ENCODE measurements around the gene ANKRD33.

ANKRD33 gene

DNA sequence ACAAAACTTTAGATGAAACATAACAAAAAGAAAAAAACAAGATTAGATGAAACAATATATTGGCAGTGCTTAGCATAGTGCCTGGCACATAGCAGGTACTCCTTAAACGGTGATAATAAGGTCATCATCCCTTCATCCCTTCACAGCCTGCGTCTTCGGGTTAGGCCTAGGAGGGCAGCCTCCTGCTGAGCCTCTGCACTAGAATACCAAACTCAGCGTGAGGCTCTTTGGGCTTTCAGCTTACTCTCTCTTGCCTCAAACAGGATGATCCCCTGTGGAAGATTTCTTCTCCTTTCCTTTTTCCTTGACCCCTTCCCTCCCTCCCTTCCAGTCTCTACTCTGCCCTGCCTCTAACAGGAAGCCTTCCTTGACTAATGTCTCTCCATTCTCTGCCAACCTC, 25.0 kb upstream of the ANKRD33 start:
- no peak for DNase-seq (ENCODE audit: low read depth)

DNA sequence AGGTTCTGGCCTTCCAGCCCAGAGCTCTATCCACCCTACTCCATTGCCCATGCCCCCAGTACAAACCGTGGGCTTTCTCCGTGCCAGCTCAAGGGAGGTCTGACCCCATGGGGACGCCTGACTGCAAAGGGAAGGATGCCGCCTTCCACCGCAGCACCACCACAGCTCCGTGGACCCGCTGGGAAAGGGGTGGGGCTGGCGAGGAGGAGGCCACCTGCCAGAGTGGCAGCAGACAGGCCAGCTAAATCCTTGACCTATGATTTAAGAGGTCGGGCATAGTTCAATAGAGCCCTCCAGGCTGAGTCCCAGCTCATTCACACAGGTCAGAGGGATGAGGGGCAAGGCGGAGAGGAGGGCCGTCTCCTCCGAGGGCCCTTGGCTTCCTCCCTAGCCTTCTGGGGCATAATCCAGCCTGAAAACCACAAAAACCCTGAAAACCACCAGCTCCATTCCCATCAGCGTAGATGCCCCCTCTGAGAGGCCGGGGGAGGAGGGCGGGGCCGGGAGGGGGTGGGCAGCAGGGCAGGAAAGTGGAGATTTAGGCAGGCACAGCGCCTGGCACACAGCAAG, 24.5 kb upstream of the ANKRD33 start:
- DNase-seq (ENCODE audit: low read depth): no peak

- DNase-seq (ENCODE audit: low read depth): no peak
Observed at GRCh38 chr12:51863933-51864832, 23.7 kb upstream of the ANKRD33 start.

DNA sequence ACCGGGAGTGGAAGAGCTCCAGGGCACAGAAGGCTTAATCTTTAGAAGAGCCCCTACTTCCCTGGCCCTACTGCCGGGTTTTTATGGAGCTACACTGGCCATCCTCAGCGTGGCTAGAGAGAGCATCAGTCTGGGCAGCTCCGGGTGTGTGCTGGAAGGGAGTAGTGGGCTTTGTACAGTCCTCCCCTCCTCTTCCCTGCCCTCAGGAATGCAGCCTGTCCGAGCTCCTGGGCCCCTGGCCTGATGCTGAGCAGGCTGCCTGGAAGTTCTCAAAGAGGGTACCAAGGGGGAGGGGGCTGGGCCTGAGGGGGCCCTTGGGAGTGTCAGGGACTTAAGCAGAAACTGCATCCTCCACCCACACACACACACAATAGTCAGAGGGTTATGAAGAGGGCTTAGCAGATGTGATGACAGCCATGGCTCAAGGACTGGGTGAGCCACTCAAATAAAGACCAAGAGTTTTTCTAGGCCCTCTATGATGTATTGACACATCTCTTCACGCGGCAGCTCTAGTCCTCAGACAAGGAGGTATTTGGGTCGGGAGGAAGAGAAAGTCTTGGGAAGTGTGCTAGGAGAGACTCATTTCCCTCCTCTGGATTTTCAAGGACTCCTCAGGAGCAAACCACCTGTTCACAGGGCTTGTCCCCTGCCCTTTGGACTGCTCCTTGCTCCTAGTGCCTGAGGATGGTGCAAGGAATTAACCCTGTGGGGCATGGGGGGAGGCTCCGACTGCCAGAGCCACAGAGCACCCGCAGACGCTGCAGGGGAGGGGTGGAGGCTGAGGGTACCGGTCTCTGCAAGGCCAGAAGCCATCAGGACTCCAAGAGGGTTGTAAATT, 22.9 kb upstream of the ANKRD33 start:
- no peak for DNase-seq (ENCODE audit: low read depth)

GRCh38 chr12:51865757-51866270, 22.1 kb upstream of the ANKRD33 start:
- DNase-seq (ENCODE audit: low read depth): no peak

- no peak for DNase-seq (ENCODE audit: low read depth)
Observed at GRCh38 chr12:51866324-51866723, 21.6 kb upstream of the ANKRD33 start.

DNA sequence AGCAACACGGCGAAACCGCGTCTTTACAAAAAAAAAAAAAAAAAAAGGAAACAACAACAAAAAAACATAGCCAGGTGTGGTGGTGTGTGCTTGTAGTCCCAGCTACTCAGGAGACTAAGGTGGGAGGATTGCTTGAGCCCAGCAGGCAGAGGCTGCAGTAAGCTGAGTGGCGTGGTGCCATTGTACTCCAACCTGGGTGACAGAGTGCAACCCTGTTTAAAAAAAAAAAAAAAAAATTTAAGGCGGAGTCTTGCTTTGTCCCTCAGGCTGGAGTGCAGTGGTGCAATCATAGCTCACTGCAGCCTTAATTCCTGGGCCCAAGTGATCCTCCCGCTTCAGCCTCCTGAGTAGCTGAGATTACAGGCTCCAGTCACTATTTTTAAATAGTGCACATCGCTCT, 21.1 kb upstream of the ANKRD33 start:
- DNase-seq (ENCODE audit: low read depth): no peak

DNA sequence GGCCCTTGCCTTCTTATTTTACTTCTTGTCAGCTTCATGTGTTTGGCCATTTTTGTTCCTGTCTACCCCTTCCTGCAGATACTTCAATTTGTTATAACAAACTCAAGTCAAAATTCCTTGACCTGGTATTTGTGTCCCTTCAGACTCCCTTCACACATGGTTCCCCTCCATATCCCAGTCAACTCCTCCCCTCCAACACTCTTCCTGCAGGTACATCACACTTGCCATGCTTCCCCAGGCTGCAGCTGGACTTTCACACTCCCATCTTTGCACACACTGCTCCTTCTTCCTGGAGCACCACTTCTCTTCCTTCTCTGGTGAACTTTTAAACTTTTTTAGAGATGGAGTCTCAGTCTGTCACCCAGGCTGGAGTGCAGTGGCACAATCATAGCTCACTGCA, 20.5 kb upstream of the ANKRD33 start:
- no peak for DNase-seq (ENCODE audit: low read depth)

DNA sequence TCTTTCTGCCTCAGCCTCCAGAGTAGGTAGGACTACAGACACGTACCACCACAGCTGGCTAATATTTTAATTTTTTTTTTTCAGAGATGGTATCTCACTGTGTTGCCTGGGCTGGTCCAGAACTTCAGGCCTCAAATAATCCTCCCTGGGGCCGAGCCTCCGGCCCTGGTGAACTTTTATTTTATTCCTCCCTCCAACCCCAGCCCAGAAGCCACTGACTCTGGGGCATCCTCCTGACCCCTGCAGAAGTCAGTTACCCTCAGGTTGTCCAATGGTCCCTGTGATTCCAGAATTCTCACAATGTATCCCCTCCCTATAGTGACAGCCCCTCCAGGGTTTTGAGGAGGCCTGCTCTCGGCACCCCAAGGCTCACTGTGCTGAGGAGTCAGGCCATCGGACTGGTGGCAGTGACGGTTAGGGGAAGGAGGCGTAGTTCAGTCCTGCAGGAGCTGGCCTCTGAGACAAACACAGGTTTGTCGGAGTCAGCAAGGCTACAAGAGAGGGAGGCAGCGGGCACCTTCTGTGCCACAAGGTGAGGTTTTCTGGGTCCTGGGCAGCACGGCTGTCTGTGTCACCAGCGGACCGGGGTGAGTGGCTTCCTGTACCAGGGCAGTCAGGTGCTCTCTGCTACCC, 20.0 kb upstream of the ANKRD33 start:
- no peak for DNase-seq (ENCODE audit: low read depth)

DNA sequence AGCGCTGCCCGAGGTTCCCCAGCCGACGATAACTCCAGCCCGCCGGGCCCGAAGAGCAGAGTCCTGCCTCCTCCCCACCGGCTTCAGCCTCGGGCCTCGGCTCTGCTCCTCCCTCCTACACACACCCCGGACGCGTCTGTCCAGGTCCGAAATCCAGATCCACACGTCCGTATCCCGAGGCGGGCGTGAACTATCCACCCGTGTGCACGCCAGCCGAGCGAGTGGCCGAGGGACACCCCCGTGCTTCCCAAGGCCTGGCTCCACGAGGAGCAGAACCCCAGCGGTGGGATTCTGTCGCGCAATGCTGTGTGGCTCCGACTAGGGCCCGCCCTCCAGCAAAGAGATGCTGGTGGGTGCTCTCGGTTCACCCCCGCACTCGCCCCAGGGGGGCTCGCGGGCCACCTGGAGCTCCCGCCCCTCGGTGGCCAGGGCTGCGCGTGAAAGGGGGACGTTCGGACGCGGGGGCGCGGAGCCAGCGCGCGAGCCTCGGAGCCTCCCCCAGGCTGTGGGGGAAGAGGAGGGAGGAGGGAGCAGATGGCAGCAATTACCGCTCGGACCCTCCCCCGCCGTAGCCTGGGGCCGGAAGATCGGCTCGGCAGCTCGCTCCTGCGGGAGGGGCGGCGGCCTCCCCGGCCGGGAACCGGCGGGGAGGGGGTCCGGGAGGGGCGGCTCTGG, 18.9 kb upstream of the ANKRD33 start:
- no peak for DNase-seq (ENCODE audit: low read depth)

DNA sequence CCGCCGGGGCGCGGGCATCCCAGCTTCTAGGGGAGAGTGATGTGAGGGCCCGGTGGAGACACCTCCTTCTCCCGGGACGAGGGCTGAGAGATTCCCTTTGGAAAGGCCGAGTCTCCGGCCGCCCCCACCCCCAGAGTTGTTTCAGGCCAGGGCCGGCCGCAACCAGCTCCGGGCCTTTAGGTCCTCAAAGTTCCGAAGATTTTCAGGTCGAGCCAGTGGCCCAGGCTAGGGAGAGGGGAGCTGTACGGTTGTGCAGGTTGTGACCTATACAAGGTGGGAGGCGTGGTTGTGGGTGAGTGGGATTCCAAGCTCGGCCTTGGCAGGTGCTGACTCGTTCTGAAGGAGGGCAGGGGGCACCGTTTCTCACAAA, 18.4 kb upstream of the ANKRD33 start:
- no peak for DNase-seq (ENCODE audit: low read depth)

GRCh38 chr12:51869931-51870330, 18.0 kb upstream of the ANKRD33 start:
- no peak for DNase-seq (ENCODE audit: low read depth)

GRCh38 chr12:51870504-51870903, 17.4 kb upstream of the ANKRD33 start:
- no peak for DNase-seq (ENCODE audit: low read depth)

DNA sequence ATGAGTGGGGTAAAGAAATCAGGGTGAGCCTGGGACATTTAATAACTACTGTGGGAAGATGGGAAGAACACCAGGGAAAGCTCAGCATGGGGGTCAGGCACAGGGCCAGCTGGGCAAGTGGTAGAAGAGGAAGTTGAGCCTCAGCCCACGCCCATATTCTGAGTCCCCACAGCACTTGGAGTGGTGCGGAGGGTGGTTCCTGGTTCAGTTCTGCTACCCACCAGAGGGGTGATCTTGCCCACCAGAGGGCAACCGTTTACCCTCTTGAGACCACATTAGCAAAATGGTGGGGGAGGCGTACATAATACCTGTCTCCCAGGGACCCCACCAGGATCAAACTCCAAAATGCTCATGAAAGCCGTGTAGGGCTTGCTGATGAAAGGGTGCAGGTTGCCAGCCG, 16.8 kb upstream of the ANKRD33 start:
- DNase-seq (ENCODE audit: low read depth): no peak

- no peak for DNase-seq (ENCODE audit: low read depth)
Observed at GRCh38 chr12:51871918-51872688, 15.8 kb upstream of the ANKRD33 start.

- DNase-seq (ENCODE audit: low read depth): no peak
Observed at GRCh38 chr12:51872689-51872981, 15.3 kb upstream of the ANKRD33 start.

GRCh38 chr12:51873251-51873994, 14.5 kb upstream of the ANKRD33 start:
- no peak for DNase-seq (ENCODE audit: low read depth)

- no peak for DNase-seq (ENCODE audit: low read depth)
Observed at GRCh38 chr12:51874000-51874399, 13.9 kb upstream of the ANKRD33 start.

- no peak for DNase-seq (ENCODE audit: low read depth)
Observed at GRCh38 chr12:51874486-51874885, 13.4 kb upstream of the ANKRD33 start.

DNA sequence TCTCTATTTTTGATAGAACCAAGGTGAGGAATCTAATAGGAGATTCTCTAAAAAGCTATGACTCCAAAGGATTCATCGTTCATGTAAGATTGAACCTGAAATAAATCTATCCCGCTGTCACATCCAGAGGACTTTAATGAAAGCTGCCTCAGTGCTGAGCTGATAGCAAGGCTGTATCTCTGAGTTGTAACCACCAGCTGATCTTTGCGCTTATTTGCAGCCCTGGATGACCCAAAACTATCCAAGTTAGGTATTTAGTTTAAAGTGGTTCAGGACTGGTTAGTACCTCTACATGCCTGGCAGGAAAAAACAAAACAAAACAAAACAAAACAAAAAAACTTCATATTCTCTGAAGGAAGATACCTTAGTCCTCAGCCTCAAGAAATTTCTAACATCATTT, 8.8 kb upstream of the ANKRD33 start:
- no peak for DNase-seq (ENCODE audit: low read depth)

All from stromal cell of bone marrow (primary cell).